Thyroid gland (tissue), 4 donors: ENCODE measurements around the gene FANCC.

Experiments used
- CTCF ChIP-seq, 6 experiments: fragments of 200-600 bp in 3 of 6; fragments of 450-650 bp in 3 of 6; sonication (generic) in 3 of 6; IDR thresholded peaks; one replicate each; pipeline ENCODE4 v1.5.1; 2016 to 2019; ENCODE audit warnings: antibody characterized with exemption in 6 of 6, mild to moderate bottlenecking in 2 of 6, inconsistent platforms in 1 of 6, moderate library complexity in 1 of 6
- POLR2A ChIP-seq, 2 donors: fragments of 450-650 bp; IDR thresholded peaks; one replicate each; pipeline ENCODE4 v1.6.1; 2017; ENCODE audit warnings: antibody characterized with exemption in 2 of 2, mild to moderate bottlenecking in 2 of 2, moderate library complexity in 1 of 2

- no peak for TF ChIP-seq CTCF (IDR thresholded peaks at IDR 0.05)
- TF ChIP-seq POLR2A (IDR thresholded peaks at IDR 0.05) = no peak
Observed at GRCh38 chr9:95129476-95130291, 187.8 kb downstream of the FANCC start.
